Activated CD4-positive, alpha-beta T cell treated with anti-CD3 and anti-CD28 coated beads for 4 hours (primary cell): ENCODE measurements around the gene ZBTB7C.

Experiments
- DNase-seq, 2 donors: peaks; one replicate each; pipeline ENCODE4 v3.0.0-alpha.2; 2020

The ZBTB7C gene

GRCh38 chr18:48133671-48134251 is 275.4 kb downstream of the ZBTB7C start:
- no peak for DNase-seq

- DNase-seq = no peak
Measured at GRCh38 chr18:48132797-48133655, 276.2 kb downstream of the ZBTB7C start.

GRCh38 chr18:48131042-48131441 is 278.1 kb downstream of the ZBTB7C start:
- no peak for DNase-seq

GRCh38 chr18:48129621-48130082 is 279.5 kb downstream of the ZBTB7C start:
- no peak for DNase-seq

GRCh38 chr18:48127606-48128005 is 281.6 kb downstream of the ZBTB7C start:
- DNase-seq = no peak

GRCh38 chr18:48126240-48126639 is 282.9 kb downstream of the ZBTB7C start:
- no peak for DNase-seq

GRCh38 chr18:48125724-48126123 is 283.5 kb downstream of the ZBTB7C start:
- DNase-seq = no peak

- DNase-seq = no peak
Measured at GRCh38 chr18:48124857-48125626, 284.1 kb downstream of the ZBTB7C start.

GRCh38 chr18:48123941-48124340 is 285.2 kb downstream of the ZBTB7C start:
- no peak for DNase-seq

- no peak for DNase-seq
Measured at GRCh38 chr18:48123324-48123723, 285.9 kb downstream of the ZBTB7C start.

- no peak for DNase-seq
Measured at GRCh38 chr18:48122816-48123215, 286.4 kb downstream of the ZBTB7C start.

GRCh38 chr18:48122376-48122775 is 286.8 kb downstream of the ZBTB7C start:
- no peak for DNase-seq

- DNase-seq = no peak
Measured at GRCh38 chr18:48121752-48122151, 287.4 kb downstream of the ZBTB7C start.

- no peak for DNase-seq
Measured at GRCh38 chr18:48119204-48119603, 290.0 kb downstream of the ZBTB7C start.

- DNase-seq = no peak
Measured at GRCh38 chr18:48116873-48117630, 292.1 kb downstream of the ZBTB7C start.

- DNase-seq = no peak
Measured at GRCh38 chr18:48116017-48116416, 293.2 kb downstream of the ZBTB7C start.

- DNase-seq = no peak
Measured at GRCh38 chr18:48113691-48114090, 295.5 kb downstream of the ZBTB7C start.

- DNase-seq = no peak
Measured at GRCh38 chr18:48111587-48111986, 297.6 kb downstream of the ZBTB7C start.

GRCh38 chr18:48110797-48111196 is 298.4 kb downstream of the ZBTB7C start:
- DNase-seq = no peak

GRCh38 chr18:48109961-48110493 is 299.2 kb downstream of the ZBTB7C start:
- no peak for DNase-seq

- DNase-seq = no peak
Measured at GRCh38 chr18:48108136-48108535, 301.0 kb downstream of the ZBTB7C start.

- no peak for DNase-seq
Measured at GRCh38 chr18:48106976-48107781, 302.0 kb downstream of the ZBTB7C start.
